SK-N-SH treated with all-trans-retinoic acid at 6 μM for 48 hours (cell line): Measurements from ENCODE around the gene NCK2.
"Not testable (repeated sequence)": the region's sequence is repeated elsewhere in the genome, so short reads cannot be mapped to it uniquely, and the experiment has no call there.

Experiments used
- ATAC-seq: fragments of 200-7000 bp; cut with Tn5 transposase; 3 replicates; pipeline ENCODE4 v1.9.1; 2020; ENCODE audit warnings: mild to moderate bottlenecking, moderate library complexity
- ARNTL ChIP-seq: fragments of 450-650 bp; formaldehyde crosslinking; IDR thresholded peaks from 2 replicates; pipeline ENCODE4 v1.5.0; 2020; ENCODE audit warnings: low read depth, mild to moderate bottlenecking, moderate library complexity, borderline replicate concordance
- BACH2 ChIP-seq: fragments of 250-450 bp; sonication (Bioruptor Pico); IDR thresholded peaks from 2 replicates; pipeline ENCODE4 v1.9.0; 2021; ENCODE audit warnings: mild to moderate bottlenecking, borderline replicate concordance
- CREB5 ChIP-seq: fragments of 250-450 bp; sonication (Bioruptor Pico); IDR thresholded peaks from 2 replicates; pipeline ENCODE4 v1.5.1; 2020; ENCODE audit warnings: low read depth, mild to moderate bottlenecking, moderate library complexity
- CSDC2 ChIP-seq: fragments of 250-450 bp; sonication (Bioruptor Pico); IDR thresholded peaks from 2 replicates; pipeline ENCODE4 v1.5.0; 2020; ENCODE audit warnings: mild to moderate bottlenecking, moderate library complexity
- ESRRG ChIP-seq: fragments of 250-450 bp; sonication (Bioruptor Pico); IDR thresholded peaks from 2 replicates; pipeline ENCODE4 v1.6.1; 2021; ENCODE audit warnings: mild to moderate bottlenecking
- GLIS3 ChIP-seq: fragments of 250-450 bp; sonication (Bioruptor Pico); IDR thresholded peaks from 2 replicates; pipeline ENCODE4 v1.5.0; 2020; ENCODE audit warnings: mild to moderate bottlenecking, moderate library complexity
- ISL1 ChIP-seq: fragments of 250-450 bp; sonication (Bioruptor Pico); IDR thresholded peaks from 2 replicates; pipeline ENCODE4 v2.1.2; 2022; ENCODE audit warnings: mild to moderate bottlenecking, moderate library complexity
- OSR1 ChIP-seq: fragments of 250-450 bp; sonication (Bioruptor Pico); IDR thresholded peaks from 2 replicates; pipeline ENCODE4 v1.8.0; 2022; ENCODE audit warnings: moderate library complexity, mild to moderate bottlenecking, inconsistent platforms
- PATZ1 ChIP-seq: fragments of 250-450 bp; sonication (Bioruptor Pico); IDR thresholded peaks from 2 replicates; pipeline ENCODE4 v1.8.0; 2020; ENCODE audit warnings: mild to moderate bottlenecking, moderate library complexity, borderline replicate concordance
- PPARA ChIP-seq: fragments of 250-450 bp; sonication (Bioruptor Pico); IDR thresholded peaks from 2 replicates; pipeline ENCODE4 v1.5.0; 2020; ENCODE audit warnings: mild to moderate bottlenecking, borderline replicate concordance
- RARB ChIP-seq: fragments of 250-450 bp; sonication (Bioruptor Pico); IDR thresholded peaks from 2 replicates; pipeline ENCODE4 v1.8.0; 2021; ENCODE audit warnings: mild to moderate bottlenecking, moderate library complexity
- SNAI2 ChIP-seq: fragments of 250-450 bp; sonication (Bioruptor Pico); IDR thresholded peaks from 2 replicates; pipeline ENCODE4 v1.5.0; 2020; ENCODE audit warnings: mild to moderate bottlenecking, moderate library complexity
- TCF4 ChIP-seq: fragments of 250-450 bp; sonication (Bioruptor Pico); IDR thresholded peaks from 2 replicates; pipeline ENCODE4 v1.8.0; 2021; ENCODE audit warnings: mild to moderate bottlenecking, moderate library complexity, borderline replicate concordance
- ZC3H10 ChIP-seq: fragments of 250-450 bp; sonication (Bioruptor Pico); IDR thresholded peaks from 2 replicates; pipeline ENCODE4 v1.5.1; 2021; ENCODE audit warnings: mild to moderate bottlenecking, moderate library complexity
- ZFP3 ChIP-seq: fragments of 250-450 bp; sonication (Bioruptor Pico); IDR thresholded peaks from 2 replicates; pipeline ENCODE4 v1.5.0; 2020; ENCODE audit warnings: mild to moderate bottlenecking, moderate library complexity
- ZFP30 ChIP-seq: fragments of 450-650 bp; formaldehyde crosslinking; IDR thresholded peaks from 2 replicates; pipeline ENCODE4 v1.5.0; 2022; ENCODE audit warnings: mild to moderate bottlenecking, moderate library complexity
- ZNF565 ChIP-seq: fragments of 450-650 bp; formaldehyde crosslinking; conservative IDR thresholded peaks from 2 replicates; pipeline ENCODE4 v1.5.0; 2020; ENCODE audit warnings: low read depth, mild to moderate bottlenecking, moderate library complexity
- ZNF70 ChIP-seq: fragments of 450-650 bp; formaldehyde crosslinking; IDR thresholded peaks from 2 replicates; pipeline ENCODE4 v1.5.0; 2020; ENCODE audit warnings: mild to moderate bottlenecking, moderate library complexity
- ZNF8 ChIP-seq: fragments of 450-650 bp; formaldehyde crosslinking; IDR thresholded peaks from 2 replicates; pipeline ENCODE4 v1.5.0; 2020; ENCODE audit warnings: mild to moderate bottlenecking, moderate library complexity
- TF ChIP-seq, protein P1 (sequence below): fragments of 250-450 bp; sonication (Bioruptor Pico); IDR thresholded peaks from 2 replicates; pipeline ENCODE4 v1.5.1; 2021; ENCODE audit warnings: mild to moderate bottlenecking, moderate library complexity
- TF ChIP-seq, protein P2 (sequence below): fragments of 250-450 bp; sonication (Bioruptor Pico); IDR thresholded peaks from 2 replicates; pipeline ENCODE4 v1.5.0; 2020; ENCODE audit warnings: mild to moderate bottlenecking, moderate library complexity
- TF ChIP-seq, protein P3 (sequence below): fragments of 250-450 bp; sonication (Bioruptor Pico); IDR thresholded peaks from 2 replicates; pipeline ENCODE4 v1.8.0; 2021; ENCODE audit warnings: low read depth, mild to moderate bottlenecking, moderate library complexity, borderline replicate concordance

The NCK2 gene

DNA sequence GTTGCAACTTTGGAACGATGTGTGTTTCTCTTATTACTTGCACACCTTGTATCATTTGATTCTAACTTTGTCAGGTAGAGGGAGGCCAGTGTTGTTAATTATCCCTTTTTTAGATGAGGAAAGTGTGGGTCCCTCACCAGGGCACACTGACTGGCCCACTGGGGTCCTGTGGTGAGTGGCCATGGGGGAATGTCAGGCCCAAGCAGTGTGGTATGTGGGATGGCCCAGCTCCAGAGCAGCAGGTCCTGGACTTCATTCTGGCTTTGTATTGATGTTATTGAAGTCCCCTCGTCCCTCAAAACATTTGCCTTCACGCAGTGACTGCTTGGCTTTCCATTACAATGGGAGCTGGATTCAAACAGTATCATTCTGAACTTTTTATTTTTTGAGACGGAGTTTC lies 11.7 kb downstream of the NCK2 start:
- TF ChIP-seq CSDC2 (CRISPR knock-in tag): no peak
- TF ChIP-seq ZFP30 (CRISPR knock-in tag): no peak
- TF ChIP-seq ZNF70 (CRISPR knock-in tag): no peak
- TF ChIP-seq CREB5: no peak
- no peak for TF ChIP-seq ZNF8
- TF ChIP-seq SNAI2 (CRISPR knock-in tag): no peak
- TF ChIP-seq TCF4 (CRISPR knock-in tag): no peak
- TF ChIP-seq PPARA: no peak
- TF ChIP-seq ZNF565 (CRISPR knock-in tag): no peak
- TF ChIP-seq ZFP3 (CRISPR knock-in tag): no peak
- TF ChIP-seq ARNTL (CRISPR knock-in tag): no peak
- TF ChIP-seq GLIS3 (CRISPR knock-in tag): no peak
- TF ChIP-seq, protein P1, sequence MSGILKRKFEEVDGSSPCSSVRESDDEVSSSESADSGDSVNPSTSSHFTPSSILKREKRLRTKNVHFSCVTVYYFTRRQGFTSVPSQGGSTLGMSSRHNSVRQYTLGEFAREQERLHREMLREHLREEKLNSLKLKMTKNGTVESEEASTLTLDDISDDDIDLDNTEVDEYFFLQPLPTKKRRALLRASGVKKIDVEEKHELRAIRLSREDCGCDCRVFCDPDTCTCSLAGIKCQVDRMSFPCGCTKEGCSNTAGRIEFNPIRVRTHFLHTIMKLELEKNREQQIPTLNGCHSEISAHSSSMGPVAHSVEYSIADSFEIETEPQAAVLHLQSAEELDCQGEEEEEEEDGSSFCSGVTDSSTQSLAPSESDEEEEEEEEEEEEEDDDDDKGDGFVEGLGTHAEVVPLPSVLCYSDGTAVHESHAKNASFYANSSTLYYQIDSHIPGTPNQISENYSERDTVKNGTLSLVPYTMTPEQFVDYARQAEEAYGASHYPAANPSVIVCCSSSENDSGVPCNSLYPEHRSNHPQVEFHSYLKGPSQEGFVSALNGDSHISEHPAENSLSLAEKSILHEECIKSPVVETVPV: no peak
- no peak for ATAC-seq

DNA sequence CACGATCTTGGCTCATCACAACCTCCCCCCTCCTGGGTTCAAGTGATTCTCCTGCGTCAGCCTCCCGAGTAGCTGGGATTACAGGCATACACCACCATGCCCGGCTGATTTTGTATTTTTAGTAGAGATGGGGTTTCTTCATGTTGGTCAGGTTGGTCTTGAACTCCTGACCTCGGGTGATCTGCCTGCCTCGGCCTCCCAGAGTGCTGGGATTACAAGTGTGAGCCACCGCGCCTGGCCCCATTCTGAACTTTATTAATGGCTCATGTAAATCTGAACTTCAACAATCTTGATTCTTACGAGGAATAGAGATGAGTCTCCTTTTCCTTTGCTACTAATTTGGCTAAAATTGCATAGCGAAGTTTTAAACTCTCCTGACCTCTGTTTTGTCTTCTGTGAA lies 12.2 kb downstream of the NCK2 start:
- ATAC-seq: not testable (repeated sequence)

DNA sequence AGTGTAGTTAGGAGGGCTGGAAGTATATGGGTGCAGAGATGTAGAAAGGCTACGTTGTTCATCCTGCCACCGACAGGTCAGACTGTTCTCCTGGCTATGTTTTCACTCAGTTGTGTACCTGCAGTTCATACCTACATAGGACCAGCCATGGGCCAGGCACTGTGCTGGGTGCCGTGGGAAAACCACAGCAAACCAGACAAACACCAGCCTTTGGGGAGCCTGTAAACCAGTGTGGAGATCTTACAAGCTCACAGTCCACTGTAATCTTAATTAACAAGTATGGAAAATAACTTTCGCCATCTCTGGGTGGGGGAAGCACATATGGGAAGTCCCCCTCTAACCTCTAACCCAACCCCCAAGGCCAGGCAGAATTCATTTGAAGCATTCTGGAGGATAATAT lies 12.7 kb downstream of the NCK2 start:
- no peak for TF ChIP-seq ZNF8
- TF ChIP-seq, protein P2, sequence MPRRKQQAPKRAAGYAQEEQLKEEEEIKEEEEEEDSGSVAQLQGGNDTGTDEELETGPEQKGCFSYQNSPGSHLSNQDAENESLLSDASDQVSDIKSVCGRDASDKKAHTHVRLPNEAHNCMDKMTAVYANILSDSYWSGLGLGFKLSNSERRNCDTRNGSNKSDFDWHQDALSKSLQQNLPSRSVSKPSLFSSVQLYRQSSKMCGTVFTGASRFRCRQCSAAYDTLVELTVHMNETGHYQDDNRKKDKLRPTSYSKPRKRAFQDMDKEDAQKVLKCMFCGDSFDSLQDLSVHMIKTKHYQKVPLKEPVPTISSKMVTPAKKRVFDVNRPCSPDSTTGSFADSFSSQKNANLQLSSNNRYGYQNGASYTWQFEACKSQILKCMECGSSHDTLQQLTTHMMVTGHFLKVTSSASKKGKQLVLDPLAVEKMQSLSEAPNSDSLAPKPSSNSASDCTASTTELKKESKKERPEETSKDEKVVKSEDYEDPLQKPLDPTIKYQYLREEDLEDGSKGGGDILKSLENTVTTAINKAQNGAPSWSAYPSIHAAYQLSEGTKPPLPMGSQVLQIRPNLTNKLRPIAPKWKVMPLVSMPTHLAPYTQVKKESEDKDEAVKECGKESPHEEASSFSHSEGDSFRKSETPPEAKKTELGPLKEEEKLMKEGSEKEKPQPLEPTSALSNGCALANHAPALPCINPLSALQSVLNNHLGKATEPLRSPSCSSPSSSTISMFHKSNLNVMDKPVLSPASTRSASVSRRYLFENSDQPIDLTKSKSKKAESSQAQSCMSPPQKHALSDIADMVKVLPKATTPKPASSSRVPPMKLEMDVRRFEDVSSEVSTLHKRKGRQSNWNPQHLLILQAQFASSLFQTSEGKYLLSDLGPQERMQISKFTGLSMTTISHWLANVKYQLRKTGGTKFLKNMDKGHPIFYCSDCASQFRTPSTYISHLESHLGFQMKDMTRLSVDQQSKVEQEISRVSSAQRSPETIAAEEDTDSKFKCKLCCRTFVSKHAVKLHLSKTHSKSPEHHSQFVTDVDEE (CRISPR knock-in tag): no peak
- no peak for TF ChIP-seq ISL1 (CRISPR knock-in tag)
- no peak for TF ChIP-seq RARB (CRISPR knock-in tag)
- no peak for TF ChIP-seq ZNF565 (CRISPR knock-in tag)
- TF ChIP-seq OSR1 (CRISPR knock-in tag): no peak
- TF ChIP-seq ZNF70 (CRISPR knock-in tag): no peak
- no peak for TF ChIP-seq ZFP30 (CRISPR knock-in tag)
- TF ChIP-seq ZFP3 (CRISPR knock-in tag): no peak
- no peak for TF ChIP-seq ARNTL (CRISPR knock-in tag)
- TF ChIP-seq SNAI2 (CRISPR knock-in tag): no peak
- no peak for TF ChIP-seq ZC3H10 (CRISPR knock-in tag)
- TF ChIP-seq ESRRG (CRISPR knock-in tag): no peak
- no peak for TF ChIP-seq TCF4 (CRISPR knock-in tag)
- no peak for ATAC-seq

DNA sequence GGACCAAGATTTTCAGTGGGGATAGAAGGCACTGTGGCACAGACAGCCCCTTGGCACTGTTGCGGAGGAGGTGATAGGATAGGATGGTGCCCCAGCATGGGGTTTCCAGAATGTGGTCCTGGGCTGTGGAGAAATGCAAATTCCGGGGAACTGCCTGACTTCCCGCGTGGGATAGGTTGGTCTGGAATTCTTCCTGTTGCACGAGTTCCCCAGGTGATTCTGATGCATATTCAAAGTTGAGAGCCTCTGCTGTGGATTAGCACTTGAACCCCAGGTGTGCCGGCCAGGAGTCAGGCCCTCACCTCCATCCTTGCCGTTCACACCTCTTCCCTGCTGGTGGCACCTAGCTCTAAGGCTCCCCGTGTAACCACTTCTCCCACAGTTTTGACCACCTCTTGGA lies 15.5 kb downstream of the NCK2 start:
- ATAC-seq: no peak
- TF ChIP-seq, protein P1: no peak
- TF ChIP-seq, protein P3, sequence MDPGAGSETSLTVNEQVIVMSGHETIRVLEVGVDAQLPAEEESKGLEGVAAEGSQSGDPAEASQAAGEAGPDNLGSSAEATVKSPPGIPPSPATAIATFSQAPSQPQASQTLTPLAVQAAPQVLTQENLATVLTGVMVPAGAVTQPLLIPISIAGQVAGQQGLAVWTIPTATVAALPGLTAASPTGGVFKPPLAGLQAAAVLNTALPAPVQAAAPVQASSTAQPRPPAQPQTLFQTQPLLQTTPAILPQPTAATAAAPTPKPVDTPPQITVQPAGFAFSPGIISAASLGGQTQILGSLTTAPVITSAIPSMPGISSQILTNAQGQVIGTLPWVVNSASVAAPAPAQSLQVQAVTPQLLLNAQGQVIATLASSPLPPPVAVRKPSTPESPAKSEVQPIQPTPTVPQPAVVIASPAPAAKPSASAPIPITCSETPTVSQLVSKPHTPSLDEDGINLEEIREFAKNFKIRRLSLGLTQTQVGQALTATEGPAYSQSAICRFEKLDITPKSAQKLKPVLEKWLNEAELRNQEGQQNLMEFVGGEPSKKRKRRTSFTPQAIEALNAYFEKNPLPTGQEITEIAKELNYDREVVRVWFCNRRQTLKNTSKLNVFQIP (CRISPR knock-in tag): no peak
- TF ChIP-seq ISL1 (CRISPR knock-in tag): no peak
- no peak for TF ChIP-seq ARNTL (CRISPR knock-in tag)
- no peak for TF ChIP-seq PATZ1
- no peak for TF ChIP-seq ZNF70 (CRISPR knock-in tag)
- no peak for TF ChIP-seq ZC3H10 (CRISPR knock-in tag)
- no peak for TF ChIP-seq PPARA
- TF ChIP-seq ESRRG (CRISPR knock-in tag): no peak
- no peak for TF ChIP-seq SNAI2 (CRISPR knock-in tag)
- TF ChIP-seq GLIS3 (CRISPR knock-in tag): no peak
- no peak for TF ChIP-seq BACH2 (CRISPR knock-in tag)
- no peak for TF ChIP-seq TCF4 (CRISPR knock-in tag)
- TF ChIP-seq CSDC2 (CRISPR knock-in tag): no peak
- no peak for TF ChIP-seq CREB5
- no peak for TF ChIP-seq ZFP30 (CRISPR knock-in tag)
- TF ChIP-seq ZNF565 (CRISPR knock-in tag): no peak
- TF ChIP-seq OSR1 (CRISPR knock-in tag): no peak
